GM19455 (cell line): ENCODE data around the gene SSTR4.

Experiments
- ATAC-seq: cut with Tn5 transposase; IDR thresholded peaks from one replicate; pipeline ENCODE4 v1.9.1; 2021; ENCODE audit not compliant: unreplicated experiment

The SSTR4 gene

GRCh38 chr20:23039885-23040508 is 4.9 kb downstream of the SSTR4 start:
- no peak for ATAC-seq

GRCh38 chr20:23042270-23042669 is 7.2 kb downstream of the SSTR4 start:
- no peak for ATAC-seq

GRCh38 chr20:23043376-23043775 is 8.3 kb downstream of the SSTR4 start:
- ATAC-seq: no peak

GRCh38 chr20:23046431-23046830 is 11.3 kb downstream of the SSTR4 start:
- ATAC-seq: no peak

- ATAC-seq: no peak
These were observed 12.1 kb downstream of the SSTR4 start for GRCh38 chr20:23047001-23047737.

- ATAC-seq: no peak
These were observed 12.7 kb downstream of the SSTR4 start for GRCh38 chr20:23047738-23048214.

GRCh38 chr20:23048283-23049200 is 13.4 kb downstream of the SSTR4 start:
- no peak for ATAC-seq

GRCh38 chr20:23049201-23050075 is 14.3 kb downstream of the SSTR4 start, which contains the start of gene THBD:
THBD (minus strand) TSS chr20:23049672; CDS start chr20:23049504, 168 bp downstream.
- no peak for ATAC-seq

- no peak for ATAC-seq
These were observed 15.1 kb downstream of the SSTR4 start for GRCh38 chr20:23050076-23050838.

GRCh38 chr20:23050847-23051627 is 15.9 kb downstream of the SSTR4 start:
- ATAC-seq: no peak

- ATAC-seq: no peak
These were observed 17.8 kb downstream of the SSTR4 start for GRCh38 chr20:23052904-23053303.

GRCh38 chr20:23058240-23058639 is 23.1 kb downstream of the SSTR4 start:
- ATAC-seq: no peak

GRCh38 chr20:23059001-23059400 is 23.9 kb downstream of the SSTR4 start:
- ATAC-seq: no peak

- no peak for ATAC-seq
These were observed 24.7 kb downstream of the SSTR4 start for GRCh38 chr20:23059846-23060245.

GRCh38 chr20:23060629-23061028 is 25.5 kb downstream of the SSTR4 start:
- ATAC-seq: no peak

GRCh38 chr20:23061262-23061661 is 26.1 kb downstream of the SSTR4 start:
- ATAC-seq: no peak

GRCh38 chr20:23061734-23062561 is 26.8 kb downstream of the SSTR4 start:
- ATAC-seq: no peak

- ATAC-seq: no peak
These were observed 27.5 kb downstream of the SSTR4 start for GRCh38 chr20:23062632-23063031.
